GM12878 (cell line): Measurements from ENCODE around the gene CTNNA3.

Source experiments
- CHD2 ChIP-seq: IDR thresholded peaks from 2 replicates; pipeline ENCODE4 v1.6.1; 2011; ENCODE audit warnings: low read depth, low read length, improper control_type of control experiment, borderline replicate concordance
- ZNF24 ChIP-seq: fragments of 450-650 bp; IDR thresholded peaks from 2 replicates; pipeline ENCODE4 v1.6.1; 2017; ENCODE audit warnings: antibody characterized with exemption, mild to moderate bottlenecking
- ZZZ3 ChIP-seq: IDR thresholded peaks from 2 replicates; pipeline ENCODE4 v1.6.1; 2011; ENCODE audit warnings: low read depth; ENCODE audit not compliant: control insufficient read depth, insufficient read length
- TF ChIP-seq, protein P1 (sequence below), 3 experiments: IDR thresholded peaks in 2 of 3; conservative IDR thresholded peaks in 1 of 3; 2 replicates each; pipeline ENCODE4 v1.5.1; 2011; ENCODE audit warnings: low read depth in 3 of 3, low read length in 3 of 3, mild to moderate bottlenecking in 3 of 3, control low read depth in 2 of 3, moderate library complexity in 2 of 3, inconsistent platforms in 1 of 3, mixed read lengths in 1 of 3; ENCODE audit not compliant: control insufficient read depth in 2 of 3, insufficient read depth in 1 of 3; ENCODE audit errors: extremely low read depth in 1 of 3

- TF ChIP-seq, protein P1, sequence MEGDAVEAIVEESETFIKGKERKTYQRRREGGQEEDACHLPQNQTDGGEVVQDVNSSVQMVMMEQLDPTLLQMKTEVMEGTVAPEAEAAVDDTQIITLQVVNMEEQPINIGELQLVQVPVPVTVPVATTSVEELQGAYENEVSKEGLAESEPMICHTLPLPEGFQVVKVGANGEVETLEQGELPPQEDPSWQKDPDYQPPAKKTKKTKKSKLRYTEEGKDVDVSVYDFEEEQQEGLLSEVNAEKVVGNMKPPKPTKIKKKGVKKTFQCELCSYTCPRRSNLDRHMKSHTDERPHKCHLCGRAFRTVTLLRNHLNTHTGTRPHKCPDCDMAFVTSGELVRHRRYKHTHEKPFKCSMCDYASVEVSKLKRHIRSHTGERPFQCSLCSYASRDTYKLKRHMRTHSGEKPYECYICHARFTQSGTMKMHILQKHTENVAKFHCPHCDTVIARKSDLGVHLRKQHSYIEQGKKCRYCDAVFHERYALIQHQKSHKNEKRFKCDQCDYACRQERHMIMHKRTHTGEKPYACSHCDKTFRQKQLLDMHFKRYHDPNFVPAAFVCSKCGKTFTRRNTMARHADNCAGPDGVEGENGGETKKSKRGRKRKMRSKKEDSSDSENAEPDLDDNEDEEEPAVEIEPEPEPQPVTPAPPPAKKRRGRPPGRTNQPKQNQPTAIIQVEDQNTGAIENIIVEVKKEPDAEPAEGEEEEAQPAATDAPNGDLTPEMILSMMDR (IDR thresholded peaks at IDR 0.05 in 2 of 3, conservative IDR thresholded peaks at IDR 0.05 in 1 of 3; ENCODE audit: control insufficient read depth in 2 of 3, extremely low read depth in 1 of 3, insufficient read depth in 1 of 3, low read depth in 3 of 3, low read length in 3 of 3) = no peak
- TF ChIP-seq ZNF24 = no peak
- no peak for TF ChIP-seq ZZZ3
- no peak for TF ChIP-seq CHD2
Measured at GRCh38 chr10:66834802-66835201, 861.2 kb downstream of the CTNNA3 start.
